Keratinocyte (primary cell): ENCODE data around the gene TAP2. TPM values are rescaled to one million over a fixed set of nuclear protein-coding genes. Genes with fewer than 3 reads are reported as not detected.

Source experiments
- DNase-seq: peaks from one replicate; pipeline ENCODE4 v3.0.0-alpha.2; 2011; ENCODE audit warnings: low read depth, missing footprints, low spot score
- FAIRE-seq: peaks from 2 replicates; lab custom pipeline; 2011; peaks lifted over from hg19 to GRCh38; lab: Jason Lieb, UNC
- H2AFZ ChIP-seq: 2 replicates; pipeline ENCODE4 v1.6.0; 2012; ENCODE audit warnings: low read length, control low read depth, inconsistent platforms; ENCODE audit not compliant: control insufficient read depth
- H3K27ac ChIP-seq: 2 replicates; pipeline ENCODE4 v1.5.1; 2011; ENCODE audit warnings: low read length; ENCODE audit not compliant: control insufficient read depth, insufficient read depth
- H3K27me3 ChIP-seq: 3 replicates; pipeline ENCODE4 v1.6.0; 2011; ENCODE audit warnings: low read length; ENCODE audit not compliant: control insufficient read depth, insufficient read depth; ENCODE audit errors: extremely low read depth
- H3K36me3 ChIP-seq, 2 experiments: 2 replicates in 1 of 2; 3 replicates in 1 of 2; pipeline ENCODE4 v1.5.1; 2011; ENCODE audit warnings: low read length in 2 of 2, mild to moderate bottlenecking in 1 of 2; ENCODE audit not compliant: control insufficient read depth in 2 of 2, insufficient read depth in 2 of 2; ENCODE audit errors: extremely low read depth in 1 of 2
- H3K4me1 ChIP-seq: 3 replicates; pipeline ENCODE4 v1.5.1; 2011; ENCODE audit warnings: low read length; ENCODE audit not compliant: control insufficient read depth, insufficient read depth; ENCODE audit errors: extremely low read depth
- H3K4me2 ChIP-seq: 3 replicates; pipeline ENCODE4 v1.6.0; 2011; ENCODE audit warnings: low read depth, low read length; ENCODE audit not compliant: control insufficient read depth, insufficient read depth; ENCODE audit errors: extremely low read depth
- H3K4me3 ChIP-seq, 3 experiments: fragments of 200-600 bp in 1 of 3; sonication (generic) in 1 of 3; 2 replicates in 2 of 3; 3 replicates in 1 of 3; pipeline ENCODE4 v1.5.1; 2011 to 2016; ENCODE audit warnings: low read length in 3 of 3, mild to moderate bottlenecking in 3 of 3, control low read depth in 2 of 3, inconsistent platforms in 1 of 3, low read depth in 1 of 3, mixed read lengths in 1 of 3, mixed run types in 1 of 3, moderate library complexity in 1 of 3; ENCODE audit not compliant: control insufficient read depth in 2 of 3, insufficient read depth in 2 of 3; ENCODE audit errors: extremely low read depth in 1 of 3
- H3K79me2 ChIP-seq: 2 replicates; pipeline ENCODE4 v1.6.0; 2012; ENCODE audit warnings: low read length; ENCODE audit not compliant: control insufficient read depth, insufficient read depth
- H3K9ac ChIP-seq: 3 replicates; pipeline ENCODE4 v1.6.0; 2011; ENCODE audit warnings: low read length; ENCODE audit not compliant: control insufficient read depth, insufficient read depth; ENCODE audit errors: extremely low read depth
- H3K9me1 ChIP-seq: 3 replicates; pipeline ENCODE4 v1.6.0; 2011; ENCODE audit warnings: low read length; ENCODE audit not compliant: control insufficient read depth, insufficient read depth; ENCODE audit errors: extremely low read depth
- H3K9me3 ChIP-seq: 2 replicates; pipeline ENCODE4 v1.5.1; 2012; ENCODE audit warnings: low read depth, low read length; ENCODE audit not compliant: control insufficient read depth
- H4K20me1 ChIP-seq: 3 replicates; pipeline ENCODE4 v1.6.0; 2011; ENCODE audit warnings: low read length; ENCODE audit not compliant: control insufficient read depth, insufficient read depth; ENCODE audit errors: extremely low read depth
- CTCF ChIP-seq, 3 experiments: IDR thresholded peaks in 1 of 3; conservative IDR thresholded peaks in 1 of 3; optimal IDR thresholded peaks in 1 of 3; 2 replicates in 2 of 3; 3 replicates in 1 of 3; pipeline versions ENCODE3 to v1.5.1; 2011; ENCODE audit warnings: low read length in 3 of 3, mild to moderate bottlenecking in 3 of 3, moderate library complexity in 2 of 3, control low read depth in 1 of 3, inconsistent platforms in 1 of 3; ENCODE audit not compliant: insufficient read depth in 2 of 3; ENCODE audit errors: extremely low read depth in 1 of 3
- EZH2 ChIP-seq: IDR thresholded peaks from one replicate; pipeline ENCODE4 v1.6.1; 2012; ENCODE audit warnings: inconsistent platforms, mild to moderate bottlenecking, low read length, moderate library complexity
- dilution Hi-C: fragments of 300-500 bp; cut with MboI; formaldehyde crosslinking; loops from one replicate; pipeline ENCODE4 v1.7.0; 2020; ENCODE audit warnings: low sequenced_read_pairs; ENCODE audit not compliant: extremely low pct_ligation_motif_present
- polyA plus RNA-seq, 5 experiments: library from polyadenylated mRNA; depleted of rRNA in 3 of 5; stranded (reverse) in 3 of 5; stranded (forward) in 1 of 5; unstranded in 1 of 5; fragments of >200 nt; gene quantifications; 1 replicate in 1 of 5; 2 replicates in 3 of 5; 3 replicates in 1 of 5; pipeline versions ENCODE4 v1.2.1 to v1.2.3, GENCODE V29; 2011 to 2012; ENCODE audit warnings: missing spikeins in 2 of 5, low read depth in 1 of 5, low replicate concordance in 1 of 5

Gene TAP2
- polyA plus RNA-seq, 1 donor (not counting 4 experiments of a cell fraction or from before 2014, with no cell fraction given): 50.7 TPM

- Histone ChIP-seq H3K9me3 (no peaks in the 10 kb centered on the region), H3K27ac (no peak overlapping the region), H3K36me3 (no peaks in the 10 kb centered on the region), H4K20me1 (no peaks in the 10 kb centered on the region), H3K9ac (no peak overlapping the region), H3K9me1 (no peaks in the 10 kb centered on the region), H3K79me2 (no peaks in the 10 kb centered on the region), H2AFZ (no peak overlapping the region), H3K4me2 (no peak overlapping the region), H3K27me3 (no peaks in the 10 kb centered on the region), H3K4me3 (no peak overlapping the region), H3K4me1 (peaks cover 14% of the 10 kb centered on the region)
- FAIRE-seq: no peak
- TF ChIP-seq EZH2 (no peak), CTCF (optimal IDR thresholded peaks at IDR 0.05 in 1 of 3, IDR thresholded peaks at IDR 0.05 in 1 of 3, conservative IDR thresholded peaks at IDR 0.05 in 1 of 3; ENCODE audit: extremely low read depth in 1 of 3, insufficient read depth in 2 of 3, low read length in 3 of 3) (no peak)
- DNase-seq: no peak
- dilution Hi-C loops: no loop called here
Observed at GRCh38 chr6:32862725-32863124, 24.2 kb upstream of the TAP2 start.

GRCh38 chr6:32860674-32861073 lies 22.1 kb upstream of the TAP2 start:
- peak overlapping the region; percentile 70 for H3K27ac ChIP-seq
- H3K4me1 ChIP-seq: peaks cover 19% of the 10 kb centered on the region
- H3K36me3 ChIP-seq: no peaks in the 10 kb centered on the region
- TF ChIP-seq EZH2: no peak
- TF ChIP-seq CTCF (optimal IDR thresholded peaks at IDR 0.05 in 1 of 3, IDR thresholded peaks at IDR 0.05 in 1 of 3, conservative IDR thresholded peaks at IDR 0.05 in 1 of 3; ENCODE audit: extremely low read depth in 1 of 3, insufficient read depth in 2 of 3, low read length in 3 of 3): no peak
- H4K20me1 ChIP-seq: no peaks in the 10 kb centered on the region
- dilution Hi-C loops: no loop called here
- H2AFZ ChIP-seq: no peak overlapping the region
- H3K79me2 ChIP-seq: no peaks in the 10 kb centered on the region
- DNase-seq: no peak
- no peaks in the 10 kb centered on the region for H3K9me1 ChIP-seq
- H3K4me3 ChIP-seq: peak overlapping the region in 1 of 3 experiments; percentile 7
- FAIRE-seq: no peak
- no peaks in the 10 kb centered on the region for H3K9me3 ChIP-seq
- peak overlapping the region; percentile 52 for H3K9ac ChIP-seq
- H3K27me3 ChIP-seq: no peaks in the 10 kb centered on the region
- H3K4me2 ChIP-seq: peak overlapping the region; percentile 67
